Bronchial epithelial cell (primary cell): ENCODE measurements around the gene LRRC27. TPM values are rescaled to one million over a fixed set of nuclear protein-coding genes. Genes with fewer than 3 reads are reported as not detected.

Experiments
- DNase-seq: peaks from one replicate; pipeline ENCODE4 v3.0.0-alpha.2; 2010; ENCODE audit warnings: low read depth
- FAIRE-seq: peaks from 2 replicates; lab custom pipeline; 2011; peaks lifted over from hg19 to GRCh38; lab: Jason Lieb, UNC
- H3K27me3 ChIP-seq: 2 replicates; pipeline ENCODE4 v1.5.1; 2011; ENCODE audit warnings: low read length; ENCODE audit not compliant: control insufficient read depth, insufficient read depth
- H3K36me3 ChIP-seq: 2 replicates; pipeline ENCODE4 v1.5.1; 2011; ENCODE audit warnings: low read length; ENCODE audit not compliant: control insufficient read depth, insufficient read depth
- H3K4me3 ChIP-seq: 2 replicates; pipeline ENCODE4 v1.5.1; 2011; ENCODE audit warnings: mild to moderate bottlenecking, low read depth, low read length, control low read depth
- total RNA-seq: library from RNA; depleted of rRNA; stranded (reverse); fragments of >200 nt; gene quantifications from 2 replicates; pipeline ENCODE4 v1.2.1, GENCODE V29; 2014
- TF ChIP-seq, protein P1 (sequence below): IDR thresholded peaks from 2 replicates; pipeline ENCODE4 v1.5.1; 2011; ENCODE audit warnings: mild to moderate bottlenecking, moderate library complexity, low read length, control low read depth, inconsistent platforms; ENCODE audit not compliant: insufficient read depth, severe bottlenecking

The LRRC27 gene
- total RNA-seq, 1 donor from 2014 or later: 4.7 TPM

DNA sequence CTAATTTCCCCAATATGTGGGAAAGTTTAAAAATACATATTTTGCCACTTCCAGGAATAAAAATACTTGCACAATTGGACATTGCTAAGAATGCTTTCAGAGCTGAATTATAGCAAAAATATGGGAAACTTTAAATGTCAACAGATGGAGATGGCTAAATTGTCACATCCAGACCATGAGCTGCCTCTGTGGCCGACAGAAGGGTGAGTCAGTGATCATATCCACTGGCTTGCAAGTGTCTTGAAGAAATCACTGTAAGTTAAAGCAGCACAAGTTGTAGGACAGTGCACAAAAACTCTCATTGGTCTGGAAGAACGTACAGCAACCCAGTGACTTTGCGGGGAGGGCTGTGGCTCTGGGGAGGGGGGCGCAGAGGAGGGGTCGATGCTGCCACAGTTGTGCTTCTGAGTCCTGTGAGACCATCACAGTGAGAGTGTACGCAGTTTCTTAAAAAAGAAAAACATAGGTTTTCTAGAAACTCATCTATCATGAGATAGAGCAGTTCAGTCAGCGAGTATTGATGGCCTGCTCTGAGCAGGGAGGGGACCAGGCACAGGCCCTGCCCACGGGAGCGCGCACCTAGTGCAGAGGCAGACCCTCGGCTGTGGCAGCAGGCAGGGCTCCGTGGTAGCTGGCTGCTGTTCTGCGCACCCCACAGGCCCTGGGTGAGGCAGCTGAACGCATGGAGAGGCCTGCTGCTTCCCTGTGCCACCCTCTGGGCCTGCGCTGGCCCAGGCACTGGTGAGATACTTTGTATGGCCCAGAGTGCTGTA lies 25.5 kb downstream of the LRRC27 start:
- DNase-seq: no peak
- no peaks in the 10 kb centered on the region for H3K36me3 ChIP-seq

DNA sequence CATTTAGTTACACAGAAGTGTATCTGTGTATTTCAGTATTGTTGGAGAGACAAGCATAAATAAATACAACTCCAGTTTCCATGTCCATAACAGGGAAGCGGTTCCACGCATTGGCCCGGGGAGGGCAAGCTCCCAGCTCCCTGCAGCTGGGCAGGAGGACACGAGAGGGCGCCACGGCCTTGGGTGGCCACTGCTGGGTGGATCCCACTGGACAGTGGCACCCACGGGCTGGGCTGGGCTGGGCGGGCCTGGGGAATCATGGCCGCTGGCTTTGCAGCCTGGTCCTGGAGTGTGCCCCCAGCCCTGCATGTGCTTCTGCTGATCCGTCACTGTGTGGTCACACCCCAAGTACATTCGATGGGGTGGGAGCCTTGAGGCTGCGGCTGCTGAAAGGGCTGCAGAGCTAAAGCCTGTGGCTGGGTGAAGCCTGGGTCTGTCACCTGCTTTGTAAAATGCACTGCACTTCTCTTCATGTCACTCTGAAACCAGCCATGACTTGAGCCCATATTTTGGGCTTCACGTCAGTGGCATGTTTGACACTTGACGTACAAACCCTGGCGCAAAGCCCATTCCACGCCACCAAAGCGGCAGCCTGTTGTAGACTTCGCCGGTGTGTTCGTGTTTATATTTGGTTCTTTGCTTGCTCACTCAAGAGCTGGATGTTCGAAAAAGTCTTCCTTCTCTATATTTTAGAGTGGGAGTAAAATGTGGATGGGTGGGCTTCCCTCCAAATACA lies 27.5 kb downstream of the LRRC27 start:
- H3K4me3 ChIP-seq: no peak overlapping the region
- TF ChIP-seq, protein P1, sequence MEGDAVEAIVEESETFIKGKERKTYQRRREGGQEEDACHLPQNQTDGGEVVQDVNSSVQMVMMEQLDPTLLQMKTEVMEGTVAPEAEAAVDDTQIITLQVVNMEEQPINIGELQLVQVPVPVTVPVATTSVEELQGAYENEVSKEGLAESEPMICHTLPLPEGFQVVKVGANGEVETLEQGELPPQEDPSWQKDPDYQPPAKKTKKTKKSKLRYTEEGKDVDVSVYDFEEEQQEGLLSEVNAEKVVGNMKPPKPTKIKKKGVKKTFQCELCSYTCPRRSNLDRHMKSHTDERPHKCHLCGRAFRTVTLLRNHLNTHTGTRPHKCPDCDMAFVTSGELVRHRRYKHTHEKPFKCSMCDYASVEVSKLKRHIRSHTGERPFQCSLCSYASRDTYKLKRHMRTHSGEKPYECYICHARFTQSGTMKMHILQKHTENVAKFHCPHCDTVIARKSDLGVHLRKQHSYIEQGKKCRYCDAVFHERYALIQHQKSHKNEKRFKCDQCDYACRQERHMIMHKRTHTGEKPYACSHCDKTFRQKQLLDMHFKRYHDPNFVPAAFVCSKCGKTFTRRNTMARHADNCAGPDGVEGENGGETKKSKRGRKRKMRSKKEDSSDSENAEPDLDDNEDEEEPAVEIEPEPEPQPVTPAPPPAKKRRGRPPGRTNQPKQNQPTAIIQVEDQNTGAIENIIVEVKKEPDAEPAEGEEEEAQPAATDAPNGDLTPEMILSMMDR: peak; percentile 22
- FAIRE-seq (peak; percentile 23), DNase-seq (no peak)
- H3K36me3 ChIP-seq: no peaks in the 10 kb centered on the region
- no peaks in the 10 kb centered on the region for H3K27me3 ChIP-seq

More for the DNA sequence above, 25.5 kb downstream of the LRRC27 start:
- no peaks in the 10 kb centered on the region for H3K27me3 ChIP-seq
- FAIRE-seq: no peak
- no peak overlapping the region for H3K4me3 ChIP-seq
- TF ChIP-seq, protein P1: no peak

DNA sequence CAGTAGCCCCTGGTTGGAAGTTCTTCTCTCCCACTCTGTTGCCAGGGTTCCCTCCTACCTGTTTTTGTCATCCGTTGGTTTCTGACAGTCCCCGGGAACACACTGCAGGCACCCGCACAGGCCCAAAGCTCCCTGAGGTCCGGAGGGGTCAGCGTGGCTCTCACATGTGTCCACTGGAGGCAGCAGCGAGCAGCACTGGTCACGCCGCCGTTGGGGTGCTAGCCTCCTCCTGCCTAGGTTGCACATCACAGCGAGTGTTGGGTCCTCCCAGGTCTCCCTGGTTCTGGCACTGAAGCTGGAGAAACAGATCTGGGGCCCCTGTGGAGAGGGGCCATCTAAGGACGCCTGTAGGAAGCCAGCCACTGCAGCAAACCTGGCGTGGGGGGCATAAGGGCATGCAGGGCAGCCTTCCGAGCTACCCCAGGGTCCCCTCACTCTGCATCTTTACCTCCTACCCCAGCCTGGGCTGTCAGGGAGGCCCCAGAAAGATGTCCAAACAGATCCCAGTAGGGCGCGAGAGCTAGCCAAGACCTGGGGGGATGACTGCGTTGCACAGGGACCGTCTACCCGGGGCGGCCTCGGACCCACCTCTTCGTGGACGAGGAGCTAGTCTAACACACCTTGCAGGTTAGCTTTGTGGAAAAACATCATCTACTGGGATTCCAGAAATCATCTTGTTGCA lies 28.9 kb downstream of the LRRC27 start:
- H3K4me3 ChIP-seq: no peak overlapping the region
- FAIRE-seq (no peak), DNase-seq (no peak)
- H3K27me3 ChIP-seq: no peaks in the 10 kb centered on the region
- TF ChIP-seq, protein P1: peak; percentile 54
- H3K36me3 ChIP-seq: no peaks in the 10 kb centered on the region

DNA sequence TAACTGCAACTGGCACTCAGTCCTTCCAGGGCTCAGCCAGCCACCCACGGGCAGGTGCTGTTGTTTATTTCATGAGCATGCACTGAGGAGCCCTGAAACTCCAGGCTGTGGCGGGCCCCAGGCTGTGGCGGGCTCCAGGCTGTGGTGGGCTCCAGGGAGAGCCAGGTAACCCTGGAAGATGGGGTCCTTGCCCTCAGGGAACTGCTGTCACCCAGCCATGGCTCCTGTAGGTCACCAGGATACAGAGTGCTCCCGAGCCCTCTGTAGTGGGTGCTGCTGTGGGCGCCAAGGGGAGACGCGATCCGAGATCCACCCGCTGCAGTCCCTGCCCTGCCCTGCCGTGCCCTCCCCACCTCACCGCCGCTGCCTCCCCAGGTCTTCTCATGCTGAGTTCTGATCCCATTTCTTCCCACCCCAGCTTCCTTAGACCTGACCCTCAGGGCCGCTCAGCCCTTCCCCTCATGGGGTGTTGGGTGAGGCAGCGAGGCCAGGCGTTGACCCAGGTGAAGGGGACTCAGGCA lies 29.6 kb downstream of the LRRC27 start:
- Histone ChIP-seq H3K4me3 (no peak overlapping the region), H3K36me3 (no peaks in the 10 kb centered on the region), H3K27me3 (no peaks in the 10 kb centered on the region)
- no peak for FAIRE-seq
- DNase-seq: no peak
- TF ChIP-seq, protein P1: no peak

DNA sequence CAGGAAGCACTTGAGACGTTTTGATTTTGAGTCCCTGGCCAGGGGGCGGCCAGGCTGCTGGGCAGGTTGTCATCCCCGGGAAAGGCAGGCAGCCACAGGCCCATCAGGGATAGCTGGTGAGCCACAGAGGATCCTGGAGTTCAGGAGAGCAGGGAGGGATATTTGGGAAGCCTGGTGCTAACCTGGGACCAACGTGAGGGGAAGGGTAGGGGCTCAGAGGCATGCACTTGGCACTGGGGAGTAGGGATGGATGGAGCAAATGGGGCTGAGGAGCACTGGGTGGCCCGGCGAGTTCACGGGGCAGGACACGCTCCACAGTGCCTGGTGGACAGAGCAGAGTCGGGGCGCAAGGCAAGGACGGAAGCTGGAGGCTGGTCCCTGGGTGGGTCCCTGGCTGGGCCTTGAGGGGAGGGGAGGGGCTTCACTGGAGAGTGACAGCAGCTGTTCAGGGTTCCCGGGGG lies 30.2 kb downstream of the LRRC27 start:
- H3K36me3 ChIP-seq: no peaks in the 10 kb centered on the region
- H3K4me3 ChIP-seq: no peak overlapping the region
- no peaks in the 10 kb centered on the region for H3K27me3 ChIP-seq
- TF ChIP-seq, protein P1: no peak
- FAIRE-seq (no peak), DNase-seq (no peak)
